Measurements from ENCODE around the gene KRTAP9-6. TPM values are rescaled to one million over a fixed set of nuclear protein-coding genes. Genes with fewer than 3 reads are reported as not detected.

The KRTAP9-6 gene
- total and polyA plus RNA-seq, 2 of the 13 experiments (the other 11 are each of a cell fraction or from before 2014, with no cell fraction given) = not detected

- H3K36me3 ChIP-seq (replicated peaks in 1 of 2; ENCODE audit: control insufficient read depth in 1 of 2, insufficient read depth in 2 of 2, low read length in 2 of 2) = no peaks in the 10 kb centered on the region
- no peaks in the 10 kb centered on the region for H4K20me1 ChIP-seq (ENCODE audit: insufficient read depth, low read length)
- FAIRE-seq (no peak), DNase-seq (ENCODE audit: low spot score) (no peak), ATAC-seq (no peak)
- intact Hi-C loops (cut with micrococcal nuclease; ENCODE audit: unreplicated experiment) = no loop called here
- ChIA-PET CTCF (ENCODE audit: low intra/inter-chr PET ratio, low total read pairs) (no interaction called here), POLR2A (no interaction called here)
- H3K79me2 ChIP-seq (ENCODE audit: insufficient read depth, low read length) = no peaks in the 10 kb centered on the region
- BruUV-seq (replicated peaks) = no TSS peak
- TF ChIP-seq NFRKB (IDR thresholded peaks at IDR 0.05) (no peak), CEBPB (IDR thresholded peaks at IDR 0.05; ENCODE audit: borderline replicate concordance, low read depth, low read length) (no peak), TRAFD1 (CRISPR knock-in tag; IDR thresholded peaks at IDR 0.05; ENCODE audit: borderline replicate concordance) (no peak), TBP (CRISPR knock-in tag; IDR thresholded peaks at IDR 0.05) (no peak), ZNF44 (CRISPR knock-in tag; IDR thresholded peaks at IDR 0.05) (no peak), ZNF629 (CRISPR knock-in tag; conservative IDR thresholded peaks at IDR 0.05) (no peak), ZSCAN22 (CRISPR knock-in tag; IDR thresholded peaks at IDR 0.05) (no peak), ETV6 (CRISPR knock-in tag; conservative IDR thresholded peaks at IDR 0.05) (no peak), BORCS8-MEF2B (CRISPR knock-in tag; IDR thresholded peaks at IDR 0.05) (no peak), ZBTB7A (CRISPR knock-in tag; IDR thresholded peaks at IDR 0.05) (no peak), ZC3H13 (CRISPR knock-in tag; IDR thresholded peaks at IDR 0.05) (no peak), RELA (CRISPR knock-in tag; IDR thresholded peaks at IDR 0.05) (no peak), FOXP4 (CRISPR knock-in tag; IDR thresholded peaks at IDR 0.05) (no peak), ARID4A (CRISPR knock-in tag; IDR thresholded peaks at IDR 0.05; ENCODE audit: borderline replicate concordance) (no peak), EP300 (IDR thresholded peaks at IDR 0.05; ENCODE audit: low read depth in 2 of 2, low read length in 2 of 2) (no peak), EP300 (CRISPR knock-in tag; IDR thresholded peaks at IDR 0.05; ENCODE audit: borderline replicate concordance) (no peak)
- no peaks in the 10 kb centered on the region for H3K4me1 ChIP-seq (ENCODE audit: insufficient read depth, low read length)
- in situ Hi-C loops (cut with HindIII; ENCODE audit: extremely low pct_ligation_motif_present, low pct_unique_long_range_greater_than_20kb) = no loop called here
- H3K4me3 ChIP-seq (replicated peaks in 1 of 3; ENCODE audit: insufficient read depth in 1 of 3, low read depth in 2 of 3, low read length in 3 of 3) = no peak overlapping the region
- H3K4me2 ChIP-seq (ENCODE audit: low read depth, low read length) = no peak overlapping the region
- no peaks in the 10 kb centered on the region; a peak in 1 of 5 replicates for H3K27me3 ChIP-seq (ENCODE audit: control insufficient read depth in 1 of 2, insufficient read depth in 2 of 2, low read length in 2 of 2)
- H3K9me3 ChIP-seq (ENCODE audit: low read length) = no peaks in the 10 kb centered on the region
- 24% methylated on average over 3 of the region's 3 CpGs for WGBS (ENCODE audit: low lambda C conversion rate)
- no peak overlapping the region for H3K9ac ChIP-seq (ENCODE audit: insufficient read depth, low read depth, low read length)
- H2AFZ ChIP-seq (ENCODE audit: low read length) = no peak overlapping the region
- H3K27ac ChIP-seq (ENCODE audit: extremely low read length, insufficient read depth, low read length) = no peak overlapping the region
Measured at GRCh38 chr17:41264599-41264998, 579 bp upstream of the KRTAP9-6 start.
